Ecto neural progenitor cell (in vitro differentiated cells): ENCODE data around the gene FNDC1.

Experiments
- DNase-seq: peaks from one replicate; pipeline ENCODE4 v3.0.0-alpha.2; 2018; ENCODE audit warnings: low spot score

Gene FNDC1

DNA sequence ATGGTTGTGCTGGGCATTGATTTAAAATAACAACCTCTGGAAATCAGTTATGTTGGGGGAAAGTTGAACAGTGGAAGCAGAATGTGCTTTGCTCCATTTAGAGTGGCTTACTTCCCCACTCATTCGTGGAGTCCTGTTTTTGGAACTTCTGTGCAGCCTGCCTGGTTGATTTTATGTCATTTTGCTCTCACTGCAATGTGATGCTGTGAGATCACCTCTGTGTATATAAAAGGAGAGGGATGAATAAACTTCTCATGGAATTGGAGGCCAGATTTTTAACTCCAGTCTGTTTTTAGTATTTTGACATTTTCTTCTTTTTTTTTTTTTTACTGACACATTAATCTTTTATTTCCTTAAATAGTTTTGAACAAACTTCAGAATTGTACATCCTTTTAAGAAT, 139.0 kb downstream of the FNDC1 start:
- no peak for DNase-seq

DNA sequence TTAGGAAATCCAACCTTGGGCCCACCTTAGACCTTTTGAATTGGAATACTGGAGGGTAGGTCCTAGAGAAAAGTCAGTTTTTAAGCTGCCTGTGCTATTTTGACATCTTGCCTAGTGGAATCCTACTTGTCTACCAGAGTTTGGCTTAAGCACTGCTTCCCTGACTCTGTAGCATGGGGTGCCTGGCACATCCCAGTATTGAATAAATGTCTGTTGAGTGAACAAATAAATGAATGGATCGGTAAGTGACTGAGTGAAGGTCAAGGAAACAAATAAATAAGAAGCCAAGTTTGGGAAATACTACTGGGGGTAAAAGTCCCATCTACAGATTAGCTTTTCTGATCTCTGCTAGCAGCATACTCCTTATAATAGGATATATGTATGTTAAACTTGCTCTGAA, 140.5 kb downstream of the FNDC1 start:
- no peak for DNase-seq

DNA sequence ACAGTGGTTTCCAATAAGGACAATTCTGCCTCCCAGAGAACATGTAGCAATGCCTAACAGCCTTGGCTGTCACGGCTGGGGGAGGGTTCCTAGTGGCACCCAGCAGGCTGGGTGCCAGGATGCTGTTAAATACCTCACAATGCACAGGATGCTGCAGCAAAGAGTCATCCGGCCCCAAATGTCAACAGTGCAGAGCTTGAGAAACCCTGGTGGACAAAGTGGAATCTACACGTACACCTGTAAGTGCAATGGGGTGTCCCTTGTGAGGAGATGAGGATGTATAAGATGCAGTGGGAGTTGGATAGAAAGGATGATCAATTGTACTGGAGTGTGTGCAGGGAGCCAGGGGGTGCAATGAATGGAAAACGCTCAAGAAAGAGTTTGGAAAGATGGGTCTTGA, 142.4 kb downstream of the FNDC1 start:
- no peak for DNase-seq

DNA sequence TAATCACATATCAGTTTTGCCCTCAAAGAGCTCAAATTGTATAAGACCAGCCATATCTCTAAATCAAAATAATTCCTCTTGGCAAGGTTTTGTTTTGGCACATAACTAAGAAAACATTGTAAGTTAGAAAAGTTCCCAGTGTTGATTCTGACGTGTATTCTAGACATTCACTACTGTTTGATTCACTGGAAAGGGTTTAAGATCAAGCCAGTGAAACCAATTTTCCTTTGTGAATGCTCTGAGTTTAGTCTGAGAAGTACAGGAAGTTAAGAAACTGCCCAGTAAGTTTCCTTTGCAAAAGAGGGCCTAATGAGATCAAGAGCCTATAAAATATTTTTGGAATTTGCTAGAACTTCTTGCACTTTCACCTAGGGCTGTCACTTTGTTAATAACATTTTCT, 143.0 kb downstream of the FNDC1 start:
- no peak for DNase-seq

DNA sequence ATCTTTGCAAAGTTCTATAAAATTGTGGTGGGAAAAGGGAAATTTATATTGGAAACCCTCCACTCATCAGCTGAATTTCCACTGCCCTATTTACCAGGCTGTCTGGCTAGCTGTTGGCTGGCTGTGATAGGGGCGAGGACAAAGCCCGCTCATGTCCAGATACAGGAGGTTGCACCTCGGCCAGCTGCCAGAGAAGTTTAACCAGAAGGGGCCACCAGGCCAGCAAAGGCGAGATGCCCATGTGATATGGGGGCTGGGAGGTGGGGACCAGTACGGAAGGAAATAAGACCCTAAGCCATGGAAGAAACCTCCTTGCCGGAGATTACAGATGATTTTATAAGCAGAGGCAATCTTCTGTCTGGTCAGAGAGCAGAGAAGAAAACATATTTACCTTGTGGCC, 143.8 kb downstream of the FNDC1 start:
- no peak for DNase-seq

DNA sequence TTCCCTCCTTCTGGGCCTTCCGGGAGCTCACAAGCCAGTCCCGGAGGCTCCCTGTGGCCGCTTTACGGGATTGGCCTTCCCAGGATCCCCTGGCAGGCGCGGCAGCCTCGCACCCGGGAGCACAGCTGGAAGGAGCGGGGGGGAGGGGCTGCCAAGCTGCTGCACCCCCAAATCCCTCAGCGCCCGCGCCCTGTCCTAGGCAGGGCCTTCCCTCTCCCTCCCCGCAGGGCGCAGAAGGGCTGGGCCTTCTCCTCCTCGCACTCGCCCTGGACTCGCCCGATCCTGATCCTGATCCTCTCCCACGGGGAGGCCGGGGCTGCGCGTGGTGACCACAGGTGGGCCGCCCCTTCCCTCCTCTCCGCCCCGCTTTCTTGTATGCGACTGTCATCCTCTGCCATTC, 146.4 kb downstream of the FNDC1 start:
- DNase-seq: no peak

DNA sequence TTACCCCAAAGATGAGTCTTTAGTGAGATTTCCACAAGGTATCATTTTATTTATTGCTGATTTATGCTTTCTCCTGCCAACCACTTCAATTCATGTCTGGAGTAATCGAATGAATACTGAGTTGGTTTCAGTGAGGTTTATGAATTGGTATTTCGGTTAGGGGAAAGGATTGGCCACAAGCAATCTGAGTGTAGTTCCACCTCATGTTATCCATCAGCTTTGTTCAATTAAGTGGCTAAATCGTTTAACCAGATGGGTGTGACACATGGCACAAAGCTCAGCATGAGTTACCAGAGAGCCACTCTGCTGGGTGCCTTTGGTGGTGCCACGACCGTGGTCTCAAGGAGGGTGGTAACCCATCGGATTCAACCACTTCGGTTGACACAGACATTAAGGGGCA, 148.2 kb downstream of the FNDC1 start:
- no peak for DNase-seq

DNA sequence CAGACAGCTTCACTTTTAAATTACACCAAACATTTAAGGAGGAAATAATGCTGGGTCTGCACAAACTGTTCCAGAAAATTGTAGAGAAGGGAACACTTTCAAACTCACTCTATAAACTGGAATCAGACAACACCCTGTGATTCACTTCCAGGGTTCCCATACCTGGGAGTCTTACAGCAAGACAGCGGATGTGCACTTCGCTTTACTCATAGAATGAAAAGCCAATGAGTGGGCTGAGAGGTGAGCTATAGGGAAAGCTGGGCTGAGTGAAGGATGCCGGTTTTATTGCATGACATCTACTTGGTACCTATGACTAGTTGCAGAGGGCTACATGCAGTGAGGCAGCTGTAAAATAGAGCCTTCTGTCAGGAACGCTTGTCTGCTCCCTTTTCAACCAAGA, 152.1 kb downstream of the FNDC1 start:
- DNase-seq: no peak
